Loucy (cell line): Measurements from ENCODE around the gene CYP27A1.

ENCODE experiments used
- H2AFZ ChIP-seq: fragments of 200-600 bp; sonication (generic); 2 replicates; pipeline ENCODE4 v1.6.0; 2016; ENCODE audit warnings: antibody characterized with exemption, mild to moderate bottlenecking, low read length, moderate library complexity
- H3F3A ChIP-seq: fragments of 200-600 bp; 2 replicates; pipeline ENCODE4 v1.6.0; 2016; ENCODE audit warnings: antibody characterized with exemption, low read depth, mild to moderate bottlenecking
- H3K27me3 ChIP-seq: fragments of 200-600 bp; sonication (generic); 2 replicates; pipeline ENCODE4 v1.6.1; 2014; ENCODE audit warnings: low read length, mild to moderate bottlenecking; ENCODE audit not compliant: insufficient read depth, poor library complexity, severe bottlenecking
- H3K36me3 ChIP-seq: fragments of 200-600 bp; sonication (generic); 2 replicates; pipeline ENCODE4 v1.6.1; 2016; ENCODE audit warnings: low read length; ENCODE audit not compliant: insufficient read depth
- H3K4me1 ChIP-seq: fragments of 200-600 bp; sonication (generic); 2 replicates; pipeline ENCODE4 v1.5.1; 2014; ENCODE audit warnings: low read length, mild to moderate bottlenecking; ENCODE audit not compliant: insufficient read depth, poor library complexity, severe bottlenecking
- H3K4me2 ChIP-seq: fragments of 200-600 bp; sonication (generic); 2 replicates; pipeline ENCODE4 v1.6.0; 2014; ENCODE audit warnings: antibody characterized with exemption, low read length, low read depth, mild to moderate bottlenecking; ENCODE audit not compliant: poor library complexity, severe bottlenecking
- H3K4me3 ChIP-seq: fragments of 200-600 bp; sonication (generic); 2 replicates; pipeline ENCODE4 v1.5.1; 2014; ENCODE audit warnings: low read length, mild to moderate bottlenecking, mixed read lengths; ENCODE audit not compliant: poor library complexity, severe bottlenecking
- H3K79me2 ChIP-seq: fragments of 200-600 bp; sonication (generic); 2 replicates; pipeline ENCODE4 v1.6.1; 2014; ENCODE audit warnings: low read length; ENCODE audit not compliant: insufficient read depth
- H3K9ac ChIP-seq: fragments of 200-600 bp; sonication (generic); 2 replicates; pipeline ENCODE4 v1.6.0; 2014; ENCODE audit warnings: mild to moderate bottlenecking, low read depth, low read length, moderate library complexity; ENCODE audit not compliant: poor library complexity, severe bottlenecking
- H3K9me2 ChIP-seq: fragments of 200-600 bp; sonication (generic); replicated peaks from 2 replicates; pipeline ENCODE4 v1.6.1; 2016; ENCODE audit warnings: low read depth, low read length, mixed read lengths
- H3K9me3 ChIP-seq: fragments of 200-600 bp; sonication (generic); 2 replicates; pipeline ENCODE4 v1.6.1; 2014; ENCODE audit warnings: mild to moderate bottlenecking, antibody characterized with exemption, low read length, low read depth; ENCODE audit not compliant: insufficient read depth
- H4K20me1 ChIP-seq: fragments of 200-600 bp; sonication (generic); 2 replicates; pipeline ENCODE4 v1.6.0; 2014; ENCODE audit warnings: antibody characterized with exemption, low read length, mild to moderate bottlenecking; ENCODE audit not compliant: insufficient read depth, poor library complexity, severe bottlenecking
- CTCF ChIP-seq: fragments of 200-600 bp; sonication (generic); conservative IDR thresholded peaks from 2 replicates; pipeline ENCODE4 v1.5.1; 2014; ENCODE audit warnings: mild to moderate bottlenecking, antibody characterized with exemption, low read length
- EZH2phosphoT487 ChIP-seq: fragments of 200-600 bp; IDR thresholded peaks from 2 replicates; pipeline ENCODE4 v1.6.1; 2018; ENCODE audit warnings: antibody characterized with exemption, mild to moderate bottlenecking, moderate library complexity, borderline replicate concordance

Gene CYP27A1

GRCh38 chr2:218809515-218809914 is 27.6 kb downstream of the CYP27A1 start:
- no peaks in the 10 kb centered on the region for H3K36me3 ChIP-seq
- H3K4me3 ChIP-seq = no peak overlapping the region
- TF ChIP-seq CTCF (no peak), EZH2phosphoT487 (no peak)
- H3K9me2 ChIP-seq = no peaks in the 10 kb centered on the region
- no peaks in the 10 kb centered on the region for H3K79me2 ChIP-seq
- no peaks in the 10 kb centered on the region for H3K4me1 ChIP-seq
- H3K9me3 ChIP-seq = no peaks in the 10 kb centered on the region
- H3K4me2 ChIP-seq = no peak overlapping the region
- H4K20me1 ChIP-seq = no peaks in the 10 kb centered on the region
- H2AFZ ChIP-seq = no peak overlapping the region
- no peak overlapping the region for H3K9ac ChIP-seq
- H3K27me3 ChIP-seq = peaks cover 5% of the 10 kb centered on the region
- H3F3A ChIP-seq = no peaks in the 10 kb centered on the region

DNA sequence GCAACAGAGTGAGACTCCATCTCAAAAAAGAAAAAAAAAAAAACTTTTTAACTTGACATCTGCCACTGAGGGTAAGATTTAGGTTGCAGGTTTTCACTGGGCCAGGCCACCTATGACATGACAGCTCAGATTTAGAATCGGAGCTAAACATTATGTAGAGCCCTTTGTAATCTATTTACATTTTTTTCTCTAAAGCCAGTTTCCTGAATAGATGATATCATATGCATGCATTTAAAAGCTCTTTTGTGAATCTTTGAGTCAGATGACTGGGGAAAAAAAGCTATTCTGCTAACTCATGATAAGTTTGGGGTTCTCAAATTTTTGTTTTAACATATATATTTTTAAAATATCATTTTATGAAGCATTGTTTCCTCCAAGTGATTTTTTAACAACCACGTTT is 28.3 kb downstream of the CYP27A1 start:
- Histone ChIP-seq H4K20me1 (no peaks in the 10 kb centered on the region), H3F3A (no peaks in the 10 kb centered on the region), H3K79me2 (no peaks in the 10 kb centered on the region), H3K4me2 (no peak overlapping the region), H3K36me3 (no peaks in the 10 kb centered on the region), H3K4me1 (no peaks in the 10 kb centered on the region), H3K4me3 (no peak overlapping the region), H3K27me3 (peaks cover under 1% of the 10 kb centered on the region), H3K9me3 (no peaks in the 10 kb centered on the region), H3K9me2 (no peaks in the 10 kb centered on the region), H3K9ac (no peak overlapping the region), H2AFZ (no peak overlapping the region)
- no peak for TF ChIP-seq CTCF
- TF ChIP-seq EZH2phosphoT487 = no peak

- Histone ChIP-seq H3K4me2 (no peak overlapping the region), H3K9me2 (no peaks in the 10 kb centered on the region)
Observed at GRCh38 chr2:218811382-218811781, 29.4 kb downstream of the CYP27A1 start.

More at GRCh38 chr2:218811382-218811781, 29.4 kb downstream of the CYP27A1 start:
- no peaks in the 10 kb centered on the region for H3K36me3 ChIP-seq
- H3K79me2 ChIP-seq = no peaks in the 10 kb centered on the region
- H3K4me1 ChIP-seq = no peaks in the 10 kb centered on the region
- no peak overlapping the region for H3K9ac ChIP-seq
- H3K27me3 ChIP-seq = no peaks in the 10 kb centered on the region
- TF ChIP-seq CTCF (no peak), EZH2phosphoT487 (no peak)
- no peaks in the 10 kb centered on the region for H3K9me3 ChIP-seq
- no peaks in the 10 kb centered on the region for H4K20me1 ChIP-seq
- H3F3A ChIP-seq = no peaks in the 10 kb centered on the region
- H3K4me3 ChIP-seq = no peak overlapping the region
- H2AFZ ChIP-seq = no peak overlapping the region
